HepG2 (cell line): ENCODE results near the gene PUM1. TPM values are rescaled to one million over a fixed set of nuclear protein-coding genes. Genes with fewer than 3 reads are reported as not detected.

ENCODE experiments used
- ADNP ChIP-seq: sonication (generic); formaldehyde crosslinking; IDR thresholded peaks from 2 replicates; pipeline ENCODE4 v1.4.0; 2020; ENCODE audit warnings: missing genetic modification reagents
- ATF6 ChIP-seq: sonication (generic); formaldehyde crosslinking; conservative IDR thresholded peaks from 2 replicates; pipeline ENCODE4 v1.4.0; 2020; ENCODE audit warnings: missing genetic modification reagents
- E2F5 ChIP-seq: sonication (generic); formaldehyde crosslinking; conservative IDR thresholded peaks from 2 replicates; pipeline ENCODE4 v1.4.0; 2020; ENCODE audit warnings: missing genetic modification reagents
- HHEX ChIP-seq: IDR thresholded peaks from 2 replicates; pipeline ENCODE4 v1.6.1; 2016; ENCODE audit warnings: control low read depth
- HMGXB3 ChIP-seq: sonication (generic); formaldehyde crosslinking; IDR thresholded peaks from 2 replicates; pipeline ENCODE4 v1.4.0; 2020; ENCODE audit warnings: missing genetic modification reagents, borderline replicate concordance
- KDM4B ChIP-seq: sonication (generic); formaldehyde crosslinking; IDR thresholded peaks from 2 replicates; pipeline ENCODE4 v1.4.0; 2020; ENCODE audit warnings: missing genetic modification reagents
- KDM6A ChIP-seq: IDR thresholded peaks from 2 replicates; pipeline ENCODE4 v1.6.1; 2016; ENCODE audit warnings: low read depth
- KLF15 ChIP-seq: sonication (generic); formaldehyde crosslinking; IDR thresholded peaks from 2 replicates; pipeline ENCODE4 v1.8.1; 2023; ENCODE audit warnings: borderline replicate concordance, mild to moderate bottlenecking, inconsistent platforms, missing genetic modification reagents, mixed read lengths
- KMT2A ChIP-seq: sonication (generic); formaldehyde crosslinking; IDR thresholded peaks from 2 replicates; pipeline ENCODE4 v1.4.0; 2020; ENCODE audit warnings: missing genetic modification reagents
- NONO ChIP-seq, 2 experiments: fragments of 450-650 bp in 1 of 2; sonication (generic) in 1 of 2; formaldehyde crosslinking in 1 of 2; IDR thresholded peaks in 1 of 2; conservative IDR thresholded peaks in 1 of 2; 2 replicates each; pipeline versions ENCODE4 v1.6.1 to v1.8.0; 2017 to 2022; ENCODE audit warnings: mild to moderate bottlenecking in 1 of 2, missing genetic modification reagents in 1 of 2, moderate library complexity in 1 of 2
- NR2F6 ChIP-seq, 2 experiments: IDR thresholded peaks; 2 replicates each; pipeline ENCODE4 v1.6.1; 2016; ENCODE audit warnings: antibody characterized with exemption in 1 of 2, mild to moderate bottlenecking in 1 of 2
- NR3C1 ChIP-seq: sonication (generic); formaldehyde crosslinking; IDR thresholded peaks from 2 replicates; pipeline ENCODE4 v1.4.0; 2020; ENCODE audit warnings: missing genetic modification reagents
- RAD51 ChIP-seq: fragments of 450-650 bp; IDR thresholded peaks from 2 replicates; pipeline ENCODE4 v1.6.1; 2016; ENCODE audit warnings: borderline replicate concordance
- RFX3 ChIP-seq: IDR thresholded peaks from 2 replicates; pipeline ENCODE4 v1.6.1; 2016; ENCODE audit warnings: missing biosample characterization, missing genetic modification reagents
- TOPORS ChIP-seq: sonication (generic); formaldehyde crosslinking; IDR thresholded peaks from 2 replicates; pipeline ENCODE4 v1.8.0; 2023; ENCODE audit warnings: mild to moderate bottlenecking, missing genetic modification reagents
- XRCC5 ChIP-seq: fragments of 200-400 bp; formaldehyde crosslinking; optimal IDR thresholded peaks from 2 replicates; pipeline ENCODE3; 2017; ENCODE audit warnings: mild to moderate bottlenecking, low read length
- ZNF503 ChIP-seq: sonication (generic); formaldehyde crosslinking; IDR thresholded peaks from 2 replicates; pipeline ENCODE4 v1.4.0; 2020; ENCODE audit warnings: missing genetic modification reagents
- ZNF615 ChIP-seq: sonication (generic); formaldehyde crosslinking; IDR thresholded peaks from 2 replicates; pipeline ENCODE4 v1.5.0; 2020; ENCODE audit warnings: mild to moderate bottlenecking, missing genetic modification reagents, borderline replicate concordance
- ZNF644 ChIP-seq: IDR thresholded peaks from 2 replicates; pipeline ENCODE4 v1.6.1; 2016; ENCODE audit warnings: low read depth
- ZNF878 ChIP-seq: sonication (generic); formaldehyde crosslinking; IDR thresholded peaks from 2 replicates; pipeline ENCODE4 v1.8.1; 2023; ENCODE audit warnings: mild to moderate bottlenecking, missing genetic modification reagents, moderate library complexity
- ZSCAN5A ChIP-seq: sonication (generic); formaldehyde crosslinking; IDR thresholded peaks from 2 replicates; pipeline ENCODE4 v1.8.0; 2022; ENCODE audit warnings: mild to moderate bottlenecking, missing genetic modification reagents, borderline replicate concordance
- polyA plus RNA-seq, 8 experiments: library from polyadenylated mRNA; depleted of rRNA in 3 of 8; stranded (reverse) in 7 of 8; unstranded in 1 of 8; fragments of >200 nt; fragmentation: Illumina TruSeq in 4 of 8; extraction: Trizol in 4 of 8; gene quantifications; 2 replicates each; pipeline versions ENCODE4 v1.2.1 to v1.2.3, GENCODE V29; 2011 to 2016; ENCODE audit warnings: low read depth in 4 of 8, missing spikeins in 1 of 8, mixed read lengths in 1 of 8; ENCODE audit not compliant: insufficient read depth in 1 of 8
- total RNA-seq, 5 experiments: library from RNA; depleted of rRNA; stranded (reverse); fragments of >200 nt; fragmentation: Illumina TruSeq; extraction: Trizol; gene quantifications; 2 replicates each; pipeline ENCODE4 v1.2.3, GENCODE V29; 2016; ENCODE audit warnings: low read depth in 1 of 5

Gene PUM1
- total and polyA plus RNA-seq, 2 of the 13 experiments (the other 11 are each of a cell fraction or from before 2014, with no cell fraction given): 64.7 to 91.0 TPM

GRCh38 chr1:30892671-30893073 lies 172.8 kb downstream of the PUM1 start (continued):
- TF ChIP-seq KDM6A (CRISPR knock-in tag) (0 out of 2 replicates have a peak, but pooled peaks have one; percentile 16), XRCC5 (peak; percentile 13), RAD51 (no peak), KDM4B (CRISPR knock-in tag) (no peak), KLF15 (CRISPR knock-in tag) (no peak), ATF6 (CRISPR knock-in tag) (no peak), NR3C1 (CRISPR knock-in tag) (no peak), ZNF878 (CRISPR knock-in tag) (no peak; the same call in 1 of the 2 replicates), ADNP (no peak), NR2F6 (IDR thresholded peaks at IDR 0.05) (peak; percentile 85), NR2F6 (CRISPR knock-in tag; IDR thresholded peaks at IDR 0.05) (peak; percentile 91), ZNF644 (CRISPR knock-in tag) (peak; percentile 74), ZNF615 (no peak), HHEX (CRISPR knock-in tag) (no peak), ZSCAN5A (CRISPR knock-in tag) (no peak), RFX3 (CRISPR knock-in tag) (no peak), KMT2A (CRISPR knock-in tag) (no peak), ZNF503 (CRISPR knock-in tag) (no peak), TOPORS (CRISPR knock-in tag) (no peak), HMGXB3 (CRISPR knock-in tag) (no peak), E2F5 (CRISPR knock-in tag) (no peak), NONO (IDR thresholded peaks at IDR 0.05) (no peak), NONO (CRISPR knock-in tag; conservative IDR thresholded peaks at IDR 0.05) (no peak; the same call in 1 of the 2 replicates)
